Stimulated activated CD8-positive, alpha-beta memory T cell treated with anti-CD3 and anti-CD28 coated beads, Interleukin-12 subunit alpha, Interleukin-12 subunit beta, amount 100 ng/mL, for 24 hours (primary cell): ENCODE measurements around the gene MOB3A.
"Not testable (repeated sequence)": the region's sequence is repeated elsewhere in the genome, so short reads cannot be mapped to it uniquely, and the experiment has no call there.

Experiments
- DNase-seq: peaks from one replicate; pipeline ENCODE4 v3.0.0-alpha.2; 2020; ENCODE audit errors: extremely low read depth

Gene MOB3A

DNA sequence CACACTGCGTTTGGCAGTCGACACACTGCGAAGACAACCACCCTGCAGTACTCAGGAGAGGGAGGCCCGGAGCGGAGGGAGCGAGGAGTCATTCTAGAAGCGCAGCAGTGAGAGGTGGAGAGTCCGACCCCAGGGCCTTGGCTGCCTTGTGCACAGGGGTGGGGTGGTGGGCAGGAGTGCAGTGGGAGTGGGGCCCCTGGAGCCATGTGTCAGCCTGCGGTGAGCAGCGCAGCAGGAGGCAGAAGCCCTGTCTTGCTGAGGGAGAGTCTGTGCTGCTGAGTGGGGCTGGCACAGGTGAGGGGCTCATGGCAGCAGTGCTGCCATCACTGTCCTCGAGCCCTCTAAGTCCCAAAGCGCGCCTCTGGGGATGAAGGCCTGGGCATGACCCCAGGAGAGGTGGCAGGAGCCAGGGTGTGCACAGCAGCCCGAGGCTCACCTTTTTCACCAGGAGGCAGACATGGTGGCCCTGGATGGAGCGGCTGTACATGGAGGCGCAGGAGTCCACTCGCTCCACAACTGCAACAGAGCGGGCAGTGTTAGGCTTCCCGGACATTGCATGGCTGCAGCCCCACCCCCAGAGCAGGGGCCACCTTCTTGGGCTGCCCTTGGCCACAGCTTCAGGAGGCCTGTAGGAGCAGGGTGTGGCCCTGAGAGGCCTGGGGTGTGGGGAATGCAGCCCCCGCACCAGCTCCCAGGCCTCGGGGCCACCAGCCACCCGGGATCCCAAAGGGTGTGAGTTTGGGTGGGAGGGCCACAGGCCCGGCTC lies 12.3 kb upstream of the MOB3A start:
- DNase-seq = no peak

DNA sequence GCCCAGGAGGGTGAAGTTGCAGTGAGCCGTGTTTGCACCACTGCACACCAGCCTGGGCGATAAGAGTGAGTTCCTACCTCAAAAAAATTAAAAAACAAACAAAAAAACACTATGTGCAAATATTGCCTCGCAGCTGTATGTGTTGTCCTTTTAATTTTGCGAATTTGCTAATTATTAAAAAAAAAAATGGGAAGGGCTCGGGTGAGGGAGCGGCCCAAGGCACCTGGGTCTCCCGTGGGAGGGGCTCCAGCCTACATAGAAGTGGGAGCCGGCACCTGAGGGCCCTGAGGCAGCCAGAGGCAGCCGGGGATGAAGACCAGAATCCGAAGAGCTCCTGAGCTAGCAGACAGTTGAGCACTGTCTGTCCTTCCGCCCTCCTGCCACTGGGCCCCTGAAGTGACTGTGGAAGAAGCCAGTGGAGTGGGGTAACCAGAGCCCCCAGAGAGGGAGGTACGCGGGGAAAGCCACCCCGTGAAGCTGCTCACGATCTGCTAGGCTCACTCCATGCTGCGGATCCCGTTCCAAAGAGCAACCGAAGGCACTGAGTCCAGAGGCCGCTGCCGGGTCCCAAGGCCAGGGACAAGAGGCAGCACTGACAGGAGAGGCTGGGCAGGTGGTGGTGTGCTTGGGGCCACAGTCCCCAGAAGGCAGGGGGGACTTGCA lies 7.0 kb upstream of the MOB3A start:
- no peak for DNase-seq

- DNase-seq = no peak
Measured at GRCh38 chr19:2101417-2102335, 5.5 kb upstream of the MOB3A start.

DNA sequence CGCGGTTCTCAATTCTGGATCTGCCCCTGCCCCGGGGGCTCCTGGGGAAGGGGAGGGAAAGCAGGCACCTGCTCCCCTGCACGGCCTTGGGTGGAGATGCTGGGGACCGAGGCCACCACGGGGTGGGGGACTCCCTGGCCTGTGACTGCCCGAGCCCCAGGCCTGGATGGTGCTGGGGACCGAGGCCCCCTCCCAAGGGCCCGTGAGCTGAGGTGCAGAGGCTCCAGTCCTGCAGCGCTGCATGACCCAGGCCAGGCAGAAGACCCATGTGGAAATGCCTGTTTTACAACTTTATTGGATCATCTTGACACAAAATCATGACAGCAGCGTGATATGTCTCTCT lies 4.6 kb upstream of the MOB3A start:
- DNase-seq = no peak

DNA sequence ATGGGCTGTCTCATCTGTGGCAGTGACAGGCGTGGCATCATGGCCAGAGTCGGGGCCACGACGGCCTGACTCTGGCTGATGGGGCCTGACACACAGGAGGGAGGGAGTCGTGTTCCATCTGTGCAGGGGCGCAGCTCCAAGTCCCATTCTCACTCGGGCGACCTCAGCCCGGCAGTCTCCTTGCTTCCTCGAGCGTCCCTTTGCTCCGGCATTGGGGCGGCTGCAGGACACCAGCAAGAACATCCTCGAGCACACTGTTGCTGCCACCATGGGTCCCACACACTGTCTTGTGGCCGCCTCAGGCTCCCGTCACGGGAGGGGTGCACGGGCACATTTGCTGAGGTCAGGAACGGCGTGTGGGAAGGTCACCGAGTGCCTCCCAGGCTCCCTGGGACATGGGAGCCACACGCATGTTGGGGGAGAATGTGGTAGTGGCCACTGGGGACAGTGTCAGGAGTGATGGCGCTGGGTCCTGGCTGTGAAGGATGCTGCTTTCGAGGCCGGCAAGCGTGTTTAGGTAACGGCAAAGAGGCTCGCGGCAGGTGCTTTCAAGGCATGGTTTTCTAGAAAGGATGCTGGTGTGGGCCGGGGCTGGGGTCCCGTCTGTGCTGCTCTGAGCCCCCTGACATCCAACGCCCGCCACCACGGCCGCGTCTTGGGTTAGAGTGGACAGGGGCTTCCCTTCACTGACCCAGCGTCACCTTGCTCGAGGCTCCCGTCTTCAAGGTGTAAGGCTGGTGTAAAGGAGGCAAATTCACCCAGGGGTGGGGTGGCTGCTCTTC lies 4.0 kb upstream of the MOB3A start:
- no peak for DNase-seq

DNA sequence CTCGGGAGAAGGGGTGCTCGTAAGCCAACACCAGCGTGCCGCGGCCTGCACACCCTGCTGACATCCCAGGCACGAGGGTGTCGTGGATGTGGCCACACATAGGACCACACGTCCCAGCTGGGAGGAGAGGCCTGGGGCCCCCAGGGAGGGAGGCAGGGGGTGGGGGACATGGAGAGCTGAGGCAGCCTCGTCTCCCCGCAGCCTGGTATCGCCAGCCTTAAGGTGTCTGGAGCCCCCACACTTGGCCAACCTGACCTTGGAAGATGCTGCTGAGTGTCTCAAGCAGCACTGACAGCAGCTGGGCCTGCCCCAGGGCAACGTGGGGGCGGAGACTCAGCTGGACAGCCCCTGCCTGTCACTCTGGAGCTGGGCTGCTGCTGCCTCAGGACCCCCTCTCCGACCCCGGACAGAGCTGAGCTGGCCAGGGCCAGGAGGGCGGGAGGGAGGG lies 3.0 kb upstream of the MOB3A start:
- no peak for DNase-seq

DNA sequence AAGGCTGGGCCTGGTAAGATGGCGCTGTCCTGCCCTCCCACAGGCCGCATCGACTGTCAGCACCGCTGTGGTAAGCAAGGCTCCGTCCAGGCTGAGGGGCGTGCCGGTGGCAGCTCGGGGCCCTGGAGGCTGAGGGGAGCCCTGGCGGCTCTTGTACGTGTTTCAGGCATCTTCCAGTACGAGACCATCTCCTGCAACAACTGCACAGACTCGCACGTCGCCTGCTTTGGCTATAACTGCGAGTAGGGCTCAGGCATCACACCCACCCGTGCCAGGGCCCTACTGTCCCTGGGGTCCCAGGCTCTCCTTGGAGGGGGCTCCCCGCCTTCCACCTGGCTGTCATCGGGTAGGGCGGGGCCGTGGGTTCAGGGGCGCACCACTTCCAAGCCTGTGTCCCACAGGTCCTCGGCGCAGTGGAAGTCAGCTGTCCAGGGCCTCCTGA lies 1.8 kb upstream of the MOB3A start:
- DNase-seq = no peak

DNA sequence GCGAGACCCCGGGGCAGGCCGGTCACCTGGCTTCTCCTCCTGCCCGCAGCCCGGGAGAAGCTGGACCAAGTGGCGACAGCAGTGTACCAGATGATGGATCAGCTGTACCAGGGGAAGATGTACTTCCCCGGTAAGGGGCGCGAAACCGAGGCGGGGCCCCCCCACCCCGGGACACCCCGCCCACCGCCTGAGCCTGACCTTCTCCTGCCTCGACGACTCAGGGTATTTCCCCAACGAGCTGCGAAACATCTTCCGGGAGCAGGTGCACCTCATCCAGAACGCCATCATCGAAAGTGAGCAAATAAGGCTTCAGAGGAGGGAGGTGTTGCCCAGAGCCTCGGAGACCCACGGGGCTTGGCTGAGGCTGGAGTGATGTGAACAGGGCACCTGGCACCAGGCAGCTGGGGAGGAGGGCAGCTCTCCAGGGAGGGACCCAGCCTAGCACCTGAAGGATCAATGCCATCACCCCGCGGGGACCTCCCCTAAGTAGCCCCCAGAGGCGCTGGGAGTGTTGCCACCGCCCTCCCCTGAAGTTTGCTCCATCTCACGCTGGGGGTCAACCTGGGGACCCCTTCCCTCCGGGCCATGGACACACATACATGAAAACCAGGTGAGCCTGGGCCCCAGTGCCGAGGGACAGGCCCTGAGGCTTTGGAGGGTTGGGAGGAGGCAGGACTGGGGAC lies 1.2 kb upstream of the MOB3A start:
- no peak for DNase-seq

GRCh38 chr19:2096480-2097202 lies 515 bp upstream of the MOB3A start, which contains the start of gene IZUMO4:
Gene IZUMO4, plus strand, starts transcription at chr19:2096915. Its CDS starts 31 bp downstream, at chr19:2096946.
- peak; percentile 100 for DNase-seq

GRCh38 chr19:2091926-2092525 lies 4.1 kb downstream of the MOB3A start:
- not testable (repeated sequence) for DNase-seq

DNA sequence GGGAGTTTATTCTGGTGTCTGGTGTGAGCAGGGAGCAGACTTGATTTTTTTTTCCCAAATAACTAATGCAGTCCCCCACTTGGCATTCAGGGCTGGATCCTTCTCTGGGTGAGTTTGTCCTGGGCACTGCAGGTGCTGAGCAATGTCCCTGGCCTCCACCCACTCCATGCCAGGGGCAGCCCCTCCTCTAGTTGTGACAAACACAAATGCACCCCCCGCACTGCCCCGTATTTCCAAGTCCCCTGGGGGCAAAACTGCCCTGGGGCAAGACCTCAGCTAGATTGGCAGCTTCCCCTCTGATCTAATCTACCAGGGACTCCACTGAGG lies 6.4 kb downstream of the MOB3A start:
- no peak for DNase-seq

GRCh38 chr19:2089001-2089711 lies 7.0 kb downstream of the MOB3A start:
- DNase-seq = no peak

DNA sequence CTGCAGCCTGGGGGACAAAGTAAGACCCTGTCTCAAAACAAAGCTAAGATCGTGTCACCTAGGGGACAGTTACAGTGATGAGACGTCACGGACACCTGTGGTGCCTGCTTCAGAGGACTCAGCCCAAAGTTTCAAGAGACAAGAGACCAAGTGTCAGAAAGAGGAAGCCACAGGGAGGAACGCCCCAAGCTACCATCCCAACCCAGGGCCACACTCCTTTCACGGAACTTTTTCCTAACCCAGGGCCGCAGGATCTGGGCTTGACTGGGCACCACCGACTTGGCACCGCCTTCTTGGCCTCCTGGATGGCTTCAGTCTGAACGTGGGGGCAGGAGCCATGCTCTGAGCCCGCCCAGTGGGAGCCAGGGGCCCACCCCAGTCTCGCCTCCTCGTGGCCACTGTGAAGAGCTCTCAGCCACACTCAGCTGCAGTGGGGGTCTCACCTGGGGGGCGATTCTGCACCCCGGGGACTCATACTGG lies 8.5 kb downstream of the MOB3A start:
- DNase-seq = no peak

DNA sequence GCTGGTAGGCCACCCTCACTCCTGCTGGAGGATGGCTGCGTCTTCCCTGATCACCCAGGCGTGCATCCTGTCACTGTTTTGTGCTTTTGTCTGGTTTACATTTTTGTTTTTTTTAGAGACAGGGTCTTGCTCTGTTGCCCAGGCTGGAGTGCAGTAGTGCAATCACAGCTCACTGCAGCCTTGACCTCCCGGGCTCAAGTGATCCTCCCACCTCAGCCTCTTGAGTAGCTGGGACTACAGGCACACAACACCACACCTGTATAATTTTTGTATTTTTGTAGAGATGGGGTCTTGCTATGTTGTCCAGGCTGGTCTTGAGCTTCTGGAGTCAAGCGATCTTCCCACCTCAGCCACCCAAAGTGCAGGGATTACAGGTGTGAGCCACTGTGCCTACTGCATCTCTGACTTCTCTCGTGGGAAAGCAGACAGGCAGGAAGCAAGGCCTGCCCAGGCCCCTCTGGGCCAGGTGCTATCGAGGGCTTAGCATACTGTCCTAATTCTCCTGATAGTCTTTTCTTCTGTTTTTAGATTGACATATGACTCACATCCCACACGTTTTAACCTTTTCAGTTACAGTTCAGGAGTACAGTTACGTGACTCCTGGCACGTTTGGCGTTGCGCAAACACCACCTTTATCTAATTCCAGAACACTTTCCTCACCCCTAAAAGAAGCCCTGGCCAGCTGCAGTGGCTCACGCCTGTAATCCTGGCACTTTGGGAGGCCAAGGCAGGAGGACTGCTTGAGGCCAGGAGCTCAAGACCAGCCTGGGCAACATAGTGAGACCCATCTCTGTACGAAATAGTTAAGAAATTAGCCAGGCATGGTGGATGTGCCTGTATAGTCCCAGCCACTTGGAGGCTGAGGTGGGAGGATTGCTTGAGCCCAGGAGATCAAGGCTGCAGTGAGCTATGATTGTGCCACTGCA lies 9.2 kb downstream of the MOB3A start:
- not testable (repeated sequence) for DNase-seq

DNA sequence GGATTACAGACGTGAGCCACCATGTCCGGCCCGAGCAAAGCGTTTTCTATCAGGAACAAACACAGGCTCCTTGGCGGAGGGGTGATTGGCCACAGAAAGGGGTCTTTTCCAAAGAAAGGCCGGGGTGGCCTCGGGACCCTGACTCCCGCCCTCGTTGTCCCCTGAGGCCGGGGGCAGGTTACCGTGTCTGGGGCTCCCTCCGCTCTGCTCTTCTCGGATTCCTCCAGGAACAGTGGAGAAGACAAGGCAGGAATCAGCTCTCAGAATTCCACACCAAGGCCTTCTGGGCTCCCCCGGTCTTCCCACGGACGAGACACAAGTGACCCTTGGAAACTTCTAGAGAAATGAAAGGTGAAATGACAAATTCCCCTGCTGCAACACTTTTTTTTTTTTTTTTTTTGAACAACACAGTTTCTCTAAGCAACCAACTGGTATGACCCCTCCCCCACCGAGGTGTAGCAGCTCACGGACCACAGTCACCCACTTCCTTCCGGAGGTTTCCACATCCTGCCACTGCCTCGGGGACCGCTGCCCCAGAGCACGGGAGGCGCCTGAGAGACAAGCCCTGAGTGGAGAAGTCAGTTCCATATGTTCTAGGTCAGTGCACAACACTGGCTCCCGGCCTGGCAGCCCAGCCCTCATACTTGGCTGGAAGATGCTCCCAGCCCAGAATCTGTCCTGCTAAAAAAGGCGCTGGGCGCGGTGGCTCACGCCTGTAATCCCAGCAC lies 11.0 kb downstream of the MOB3A start:
- DNase-seq = peak; percentile 90

- no peak for DNase-seq
Measured at GRCh38 chr19:2083174-2083854, 12.8 kb downstream of the MOB3A start.
